Thymus (tissue), 11 donors: Measurements from ENCODE around the gene TBC1D9. TPM values are rescaled to one million over a fixed set of nuclear protein-coding genes. Genes with fewer than 3 reads are reported as not detected.

Experiments
- DNase-seq, 9 donors: peaks; one replicate each; pipeline ENCODE4 v3.0.0-alpha.2; 2013; ENCODE audit warnings: low spot score in 9 of 9, low read depth in 6 of 9, missing footprints in 1 of 9
- H3K27ac ChIP-seq, 2 donors: one replicate each; pipeline ENCODE4 v1.5.1; 2013; ENCODE audit warnings: control low read depth in 1 of 2, low read depth in 1 of 2, low read length in 1 of 2, mild to moderate bottlenecking in 1 of 2, moderate library complexity in 1 of 2
- H3K27me3 ChIP-seq, 2 donors: one replicate each; pipeline ENCODE4 v1.5.1; 2013; ENCODE audit warnings: low read length in 1 of 2; ENCODE audit not compliant: control insufficient read depth in 2 of 2, insufficient read depth in 1 of 2
- H3K36me3 ChIP-seq, 2 donors: one replicate each; pipeline ENCODE4 v1.5.1; 2013; ENCODE audit warnings: low read length in 1 of 2, mild to moderate bottlenecking in 1 of 2, moderate library complexity in 1 of 2; ENCODE audit not compliant: control insufficient read depth in 2 of 2, insufficient read depth in 2 of 2
- H3K4me1 ChIP-seq, 2 donors: one replicate each; pipeline ENCODE4 v1.5.1; 2013; ENCODE audit warnings: low read length in 2 of 2; ENCODE audit not compliant: control insufficient read depth in 2 of 2, insufficient read depth in 2 of 2
- H3K4me3 ChIP-seq, 2 donors: one replicate each; pipeline ENCODE4 v1.5.1; 2013; ENCODE audit warnings: low read length in 2 of 2, control low read depth in 1 of 2, mild to moderate bottlenecking in 1 of 2
- H3K9me3 ChIP-seq, 2 donors: one replicate each; pipeline ENCODE4 v1.5.1; 2013; ENCODE audit warnings: low read length in 1 of 2, mild to moderate bottlenecking in 1 of 2; ENCODE audit not compliant: control insufficient read depth in 2 of 2, insufficient read depth in 1 of 2
- WGBS: extraction: QIAGEN DNeasy Blood & Tissue Kit; methylation state at CpG from one replicate; pipeline ENCODE4 v1.1.7; 2013; 5-methylcytosine and 5-hydroxymethylcytosine counted together
- polyA plus RNA-seq: library from polyadenylated mRNA; stranded (reverse); fragments of 200-250 nt; gene quantifications from one replicate; pipeline ENCODE4 v1.2.3, GENCODE V29; 2013
- total RNA-seq: library from RNA; stranded (reverse); fragments of 120-200 nt; gene quantifications from one replicate; pipeline ENCODE4 v1.2.4, GENCODE V29; 2013
- donor health status: healthy.

TBC1D9 gene
- total and polyA plus RNA-seq, 2 donors, result 4.7 to 10.7 TPM

DNA sequence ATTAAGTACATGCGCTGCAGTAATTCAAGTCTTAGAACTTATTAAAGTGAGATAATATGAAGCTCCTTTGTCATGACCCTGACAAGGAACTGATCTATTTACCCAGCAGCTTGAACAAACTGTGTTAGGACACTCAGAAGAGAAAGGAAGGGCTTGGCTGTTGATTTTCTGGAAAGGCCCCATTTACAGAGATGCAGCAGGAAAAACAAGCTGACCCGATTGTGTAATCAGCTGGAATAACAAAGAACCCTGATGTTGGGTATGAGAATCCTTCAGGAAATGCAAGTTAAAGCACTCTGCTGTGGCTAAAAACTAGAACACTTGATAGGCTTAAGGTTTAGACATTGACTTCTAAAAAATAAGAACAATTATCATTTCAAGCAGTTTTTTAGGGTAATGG lies 64.8 kb downstream of the TBC1D9 start:
- Histone ChIP-seq H3K4me1 (no peaks in the 10 kb centered on the region), H3K4me3 (no peak overlapping the region), H3K9me3 (no peaks in the 10 kb centered on the region), H3K36me3 (no peaks in the 10 kb centered on the region), H3K27me3 (no peaks in the 10 kb centered on the region), H3K27ac (no peak overlapping the region)
- WGBS, result 95% methylated on average over 2 of the region's 2 CpGs
- DNase-seq, result no peak

GRCh38 chr4:140690093-140690492 lies 66.1 kb downstream of the TBC1D9 start:
- Histone ChIP-seq H3K4me1 (no peaks in the 10 kb centered on the region), H3K4me3 (no peak overlapping the region), H3K9me3 (no peaks in the 10 kb centered on the region), H3K36me3 (no peaks in the 10 kb centered on the region), H3K27me3 (no peaks in the 10 kb centered on the region), H3K27ac (no peak overlapping the region)
- DNase-seq, result no peak
- WGBS, result 96% methylated on average over 1 of the region's 1 CpG

GRCh38 chr4:140689623-140690022 lies 66.6 kb downstream of the TBC1D9 start:
- Histone ChIP-seq H3K4me3 (no peak overlapping the region), H3K4me1 (no peaks in the 10 kb centered on the region), H3K27ac (no peak overlapping the region), H3K9me3 (no peaks in the 10 kb centered on the region), H3K27me3 (no peaks in the 10 kb centered on the region), H3K36me3 (no peaks in the 10 kb centered on the region)
- DNase-seq, result no peak
- WGBS, result 97% methylated on average over 3 of the region's 3 CpGs

- WGBS, result 97% methylated on average over 6 of the region's 6 CpGs
- Histone ChIP-seq H3K27me3 (no peaks in the 10 kb centered on the region), H3K27ac (no peak overlapping the region), H3K36me3 (no peaks in the 10 kb centered on the region), H3K9me3 (no peaks in the 10 kb centered on the region), H3K4me1 (no peaks in the 10 kb centered on the region), H3K4me3 (no peak overlapping the region)
- no peak for DNase-seq
Observed at GRCh38 chr4:140688711-140689598, 67.2 kb downstream of the TBC1D9 start.

GRCh38 chr4:140686796-140687195 lies 69.4 kb downstream of the TBC1D9 start:
- no peak for DNase-seq
- no peaks in the 10 kb centered on the region for H3K9me3 ChIP-seq
- H3K4me1 ChIP-seq, result no peaks in the 10 kb centered on the region
- no peak overlapping the region for H3K4me3 ChIP-seq
- H3K27ac ChIP-seq, result no peak overlapping the region
- H3K36me3 ChIP-seq, result no peaks in the 10 kb centered on the region
- H3K27me3 ChIP-seq, result no peaks in the 10 kb centered on the region

GRCh38 chr4:140684314-140684713 lies 71.9 kb downstream of the TBC1D9 start:
- Histone ChIP-seq H3K9me3 (no peaks in the 10 kb centered on the region), H3K27me3 (no peaks in the 10 kb centered on the region), H3K36me3 (no peaks in the 10 kb centered on the region), H3K4me3 (no peak overlapping the region), H3K4me1 (no peaks in the 10 kb centered on the region), H3K27ac (no peak overlapping the region)
- no peak for DNase-seq

- 97% methylated on average over 3 of the region's 3 CpGs for WGBS
- no peaks in the 10 kb centered on the region for H3K36me3 ChIP-seq
- H3K9me3 ChIP-seq, result no peaks in the 10 kb centered on the region
- no peaks in the 10 kb centered on the region for H3K4me1 ChIP-seq
- H3K27me3 ChIP-seq, result no peaks in the 10 kb centered on the region
- no peak overlapping the region for H3K4me3 ChIP-seq
- H3K27ac ChIP-seq, result no peak overlapping the region
- DNase-seq, result no peak
Observed at GRCh38 chr4:140681201-140681600, 75.0 kb downstream of the TBC1D9 start.

DNA sequence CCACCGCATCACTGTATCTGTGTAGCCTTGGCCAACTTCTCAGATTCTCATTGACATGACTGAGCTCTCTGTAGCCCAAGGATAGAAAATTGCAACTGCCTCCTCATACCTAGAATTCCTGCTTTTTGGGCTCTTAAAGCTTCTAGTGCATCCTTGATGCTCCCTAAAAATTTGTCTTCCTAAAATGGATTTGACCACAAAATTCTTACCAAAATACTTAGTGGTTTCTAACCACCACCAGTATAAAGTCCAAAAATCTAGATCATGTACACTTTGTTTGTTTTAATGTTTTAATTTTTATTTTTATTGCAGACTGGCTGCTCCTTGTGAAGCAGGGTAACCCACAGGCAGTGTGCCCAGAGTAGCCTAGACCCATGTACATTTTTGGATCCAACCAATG lies 75.5 kb downstream of the TBC1D9 start:
- no peak overlapping the region for H3K27ac ChIP-seq
- H3K9me3 ChIP-seq, result no peaks in the 10 kb centered on the region
- H3K27me3 ChIP-seq, result no peaks in the 10 kb centered on the region
- no peaks in the 10 kb centered on the region for H3K4me1 ChIP-seq
- no peaks in the 10 kb centered on the region for H3K36me3 ChIP-seq
- H3K4me3 ChIP-seq, result no peak overlapping the region
- 98% methylated on average over 1 of the region's 1 CpG for WGBS
- no peak for DNase-seq

- no peak overlapping the region for H3K27ac ChIP-seq
- H3K27me3 ChIP-seq, result no peaks in the 10 kb centered on the region
- H3K9me3 ChIP-seq, result no peaks in the 10 kb centered on the region
- H3K4me1 ChIP-seq, result no peaks in the 10 kb centered on the region
- DNase-seq, result no peak
- H3K36me3 ChIP-seq, result no peaks in the 10 kb centered on the region
- WGBS, result 97% methylated on average over 3 of the region's 3 CpGs
- no peak overlapping the region for H3K4me3 ChIP-seq
Observed at GRCh38 chr4:140679576-140679975, 76.6 kb downstream of the TBC1D9 start.
